Measurements from ENCODE around the gene MX1. TPM values are rescaled to one million over a fixed set of nuclear protein-coding genes. Genes with fewer than 3 reads are reported as not detected.

Gene MX1
- total RNA-seq, 1 experiment from 2014 or later = 90.0 TPM

DNA sequence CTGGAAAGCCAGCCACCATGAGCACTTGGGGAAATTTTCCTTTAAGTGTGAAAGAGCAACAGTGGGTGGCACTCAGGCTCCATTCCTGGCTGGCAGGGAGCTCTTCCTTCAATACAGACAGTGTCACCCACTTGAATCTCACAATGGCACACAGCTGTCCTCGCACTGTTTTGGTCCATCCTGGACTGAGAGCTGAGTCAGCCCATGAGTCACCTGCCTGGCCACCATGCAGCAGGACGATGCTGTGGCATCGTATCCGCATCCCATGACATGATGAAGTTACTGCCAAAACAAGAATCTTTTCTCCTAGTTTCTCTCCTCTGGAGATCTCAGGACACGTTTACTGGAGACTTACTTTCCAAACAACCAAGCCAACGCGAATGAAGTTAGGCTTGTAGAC, 75.9 kb downstream of the MX1 start:
- Histone ChIP-seq H3K79me2 (ENCODE audit: low read length) (no peaks in the 10 kb centered on the region), H3K27me3 (ENCODE audit: low read length) (no peaks in the 10 kb centered on the region), H2AFZ (ENCODE audit: low read length) (no peak overlapping the region), H3K27ac (ENCODE audit: low read length) (no peak overlapping the region), H3K9me3 (ENCODE audit: low read length) (no peaks in the 10 kb centered on the region), H3K4me3 (ENCODE audit: low read length) (no peak overlapping the region), H3K4me1 (ENCODE audit: low read length) (no peaks in the 10 kb centered on the region), H3K4me2 (ENCODE audit: low read depth, low read length, poor library complexity, severe bottlenecking) (no peak overlapping the region), H3K9ac (ENCODE audit: low read length) (no peak overlapping the region), H3K36me3 (ENCODE audit: insufficient read depth, low read length) (no peaks in the 10 kb centered on the region), H4K20me1 (ENCODE audit: insufficient read depth, low read depth, low read length) (no peaks in the 10 kb centered on the region), H3K9me2 (replicated peaks; ENCODE audit: insufficient read depth, low read length) (no peaks in the 10 kb centered on the region)
- DNase-seq = no peak

- Histone ChIP-seq H3K9me2 (replicated peaks; ENCODE audit: insufficient read depth, low read length) (no peaks in the 10 kb centered on the region), H3K4me1 (ENCODE audit: low read length) (no peaks in the 10 kb centered on the region), H3K9ac (ENCODE audit: low read length) (no peak overlapping the region), H3K36me3 (ENCODE audit: insufficient read depth, low read length) (no peaks in the 10 kb centered on the region), H3K79me2 (ENCODE audit: low read length) (no peaks in the 10 kb centered on the region), H4K20me1 (ENCODE audit: insufficient read depth, low read depth, low read length) (no peaks in the 10 kb centered on the region), H2AFZ (ENCODE audit: low read length) (no peak overlapping the region), H3K9me3 (ENCODE audit: low read length) (no peaks in the 10 kb centered on the region), H3K4me3 (ENCODE audit: low read length) (no peak overlapping the region), H3K27ac (ENCODE audit: low read length) (no peak overlapping the region), H3K27me3 (ENCODE audit: low read length) (no peaks in the 10 kb centered on the region), H3K4me2 (ENCODE audit: low read depth, low read length, poor library complexity, severe bottlenecking) (no peak overlapping the region)
- no peak for DNase-seq
These were observed 77.3 kb downstream of the MX1 start for GRCh38 chr21:41503331-41503730.

GRCh38 chr21:41504030-41504429, 78.0 kb downstream of the MX1 start:
- H4K20me1 ChIP-seq (ENCODE audit: insufficient read depth, low read depth, low read length) = no peaks in the 10 kb centered on the region
- no peak overlapping the region for H3K27ac ChIP-seq (ENCODE audit: low read length)
- H3K9ac ChIP-seq (ENCODE audit: low read length) = no peak overlapping the region
- no peaks in the 10 kb centered on the region for H3K36me3 ChIP-seq (ENCODE audit: insufficient read depth, low read length)
- H3K4me2 ChIP-seq (ENCODE audit: low read depth, low read length, poor library complexity, severe bottlenecking) = no peak overlapping the region
- no peak overlapping the region for H2AFZ ChIP-seq (ENCODE audit: low read length)
- no peaks in the 10 kb centered on the region for H3K9me3 ChIP-seq (ENCODE audit: low read length)
- H3K79me2 ChIP-seq (ENCODE audit: low read length) = no peaks in the 10 kb centered on the region
- DNase-seq = no peak
- no peaks in the 10 kb centered on the region for H3K4me1 ChIP-seq (ENCODE audit: low read length)
- no peaks in the 10 kb centered on the region for H3K27me3 ChIP-seq (ENCODE audit: low read length)
- H3K4me3 ChIP-seq (ENCODE audit: low read length) = no peak overlapping the region
- no peaks in the 10 kb centered on the region for H3K9me2 ChIP-seq (replicated peaks; ENCODE audit: insufficient read depth, low read length)

DNA sequence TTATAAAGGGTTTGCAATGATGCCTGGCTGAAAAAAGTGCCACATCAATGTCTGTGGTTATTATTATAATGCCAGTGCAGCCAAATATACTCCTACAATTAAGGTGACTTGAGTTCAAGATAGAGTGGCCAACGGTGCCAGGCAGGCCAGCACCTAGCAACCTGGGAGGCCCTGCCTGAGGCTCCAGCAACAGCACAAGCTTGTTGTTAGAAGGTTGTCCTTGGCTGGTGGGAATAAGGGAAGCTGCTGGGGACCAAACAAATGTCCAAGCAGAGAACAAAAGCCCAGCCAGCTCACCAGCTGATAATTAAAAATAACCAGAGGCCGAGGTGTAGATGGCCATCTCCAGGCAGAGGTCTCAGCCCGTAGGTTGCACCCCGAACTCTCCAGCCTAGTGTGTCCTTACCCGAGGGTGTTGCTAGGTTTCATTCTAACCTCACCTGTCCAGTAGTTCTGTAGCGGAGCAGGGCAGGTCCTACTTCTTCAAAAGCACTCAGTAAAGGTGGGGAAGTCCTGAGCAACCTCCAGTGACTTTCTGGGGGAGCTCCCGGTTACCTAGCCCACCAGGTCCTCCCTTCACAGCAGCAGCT, 80.1 kb downstream of the MX1 start:
- Histone ChIP-seq H3K27me3 (ENCODE audit: low read length) (no peaks in the 10 kb centered on the region), H4K20me1 (ENCODE audit: insufficient read depth, low read depth, low read length) (no peaks in the 10 kb centered on the region), H3K4me2 (ENCODE audit: low read depth, low read length, poor library complexity, severe bottlenecking) (no peak overlapping the region), H3K4me1 (ENCODE audit: low read length) (no peaks in the 10 kb centered on the region), H3K9me2 (replicated peaks; ENCODE audit: insufficient read depth, low read length) (no peaks in the 10 kb centered on the region), H3K9ac (ENCODE audit: low read length) (no peak overlapping the region), H3K79me2 (ENCODE audit: low read length) (no peaks in the 10 kb centered on the region), H2AFZ (ENCODE audit: low read length) (no peak overlapping the region), H3K9me3 (ENCODE audit: low read length) (no peaks in the 10 kb centered on the region), H3K27ac (ENCODE audit: low read length) (no peak overlapping the region), H3K36me3 (ENCODE audit: insufficient read depth, low read length) (no peaks in the 10 kb centered on the region), H3K4me3 (ENCODE audit: low read length) (no peak overlapping the region)
- no peak for DNase-seq

DNA sequence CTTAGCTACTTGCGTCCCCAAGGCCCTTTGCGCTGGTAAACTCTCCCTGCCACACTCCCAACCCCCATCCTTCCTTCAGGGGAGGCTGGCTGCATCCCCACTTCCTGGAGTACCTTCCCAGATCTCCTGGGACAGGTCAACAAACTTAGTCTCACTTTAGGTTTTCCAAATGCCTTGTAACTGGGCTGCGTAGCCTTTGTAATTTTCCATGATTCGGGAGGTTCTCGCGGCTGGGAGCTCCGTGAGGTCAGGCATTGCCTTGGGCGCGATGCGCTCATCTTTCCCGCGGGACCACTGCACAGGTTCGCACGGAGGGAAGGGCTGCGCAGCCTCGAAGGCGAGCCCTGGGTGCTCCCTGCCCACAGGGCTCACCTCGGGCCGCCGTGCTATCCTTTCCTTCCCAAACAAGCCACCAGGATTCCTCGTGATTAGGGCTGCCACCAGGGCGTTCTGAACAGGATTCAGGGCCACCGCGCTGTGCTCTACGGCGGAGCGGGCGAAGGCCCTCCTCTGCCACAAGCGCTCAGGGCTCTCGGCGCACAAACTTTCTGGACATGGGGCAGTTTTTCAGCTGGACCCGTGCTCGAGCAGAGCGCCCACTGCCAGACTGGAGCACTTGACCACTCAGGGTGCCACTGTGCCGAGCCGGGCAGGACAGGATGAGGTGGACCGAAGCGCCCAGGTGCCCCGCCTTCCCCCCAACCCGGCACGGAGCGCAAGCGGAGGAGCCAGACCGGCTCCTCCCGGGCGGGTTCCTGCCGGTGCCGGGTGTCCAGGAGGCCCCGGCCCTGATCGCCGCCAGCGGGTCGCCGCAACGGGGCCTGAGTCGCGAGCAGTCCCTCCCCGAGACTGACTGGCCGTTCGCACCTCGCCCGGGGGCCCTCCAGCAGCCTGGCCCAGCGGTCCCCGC, 80.8 kb downstream of the MX1 start:
- no peak for DNase-seq
- Histone ChIP-seq H4K20me1 (ENCODE audit: insufficient read depth, low read depth, low read length) (no peaks in the 10 kb centered on the region), H3K9me2 (replicated peaks; ENCODE audit: insufficient read depth, low read length) (no peaks in the 10 kb centered on the region), H3K4me1 (ENCODE audit: low read length) (no peaks in the 10 kb centered on the region), H3K79me2 (ENCODE audit: low read length) (no peaks in the 10 kb centered on the region), H3K4me2 (ENCODE audit: low read depth, low read length, poor library complexity, severe bottlenecking) (no peak overlapping the region), H3K27ac (ENCODE audit: low read length) (no peak overlapping the region), H3K36me3 (ENCODE audit: insufficient read depth, low read length) (no peaks in the 10 kb centered on the region), H3K9ac (ENCODE audit: low read length) (no peak overlapping the region), H2AFZ (ENCODE audit: low read length) (no peak overlapping the region), H3K4me3 (ENCODE audit: low read length) (no peak overlapping the region), H3K9me3 (ENCODE audit: low read length) (no peaks in the 10 kb centered on the region), H3K27me3 (ENCODE audit: low read length) (no peaks in the 10 kb centered on the region)

GRCh38 chr21:41507521-41508414, 81.7 kb downstream of the MX1 start, which contains the start of gene TMPRSS2:
TSS of gene TMPRSS2 (minus strand) at chr21:41508158. CDS start at chr21:41498133, 10,025 bp downstream.
- H3K9me3 ChIP-seq (ENCODE audit: low read length) = no peaks in the 10 kb centered on the region
- H3K4me1 ChIP-seq (ENCODE audit: low read length) = no peaks in the 10 kb centered on the region
- H3K79me2 ChIP-seq (ENCODE audit: low read length) = no peaks in the 10 kb centered on the region
- H2AFZ ChIP-seq (ENCODE audit: low read length) = no peak within 1 kb of the TSS
- no peak within 1 kb of the TSS for H3K4me2 ChIP-seq (ENCODE audit: low read depth, low read length, poor library complexity, severe bottlenecking)
- no peak within 1 kb of the TSS for H3K9ac ChIP-seq (ENCODE audit: low read length)
- H4K20me1 ChIP-seq (ENCODE audit: insufficient read depth, low read depth, low read length) = no peaks in the 10 kb centered on the region
- no peak within 1 kb of the TSS for H3K27ac ChIP-seq (ENCODE audit: low read length)
- no peaks in the 10 kb centered on the region for H3K36me3 ChIP-seq (ENCODE audit: insufficient read depth, low read length)
- no peaks in the 10 kb centered on the region for H3K9me2 ChIP-seq (replicated peaks; ENCODE audit: insufficient read depth, low read length)
- H3K4me3 ChIP-seq (ENCODE audit: low read length) = no peak within 1 kb of the TSS
- no peak for DNase-seq
- no peaks in the 10 kb centered on the region for H3K27me3 ChIP-seq (ENCODE audit: low read length)

GRCh38 chr21:41508415-41509144, 82.5 kb downstream of the MX1 start:
- Histone ChIP-seq H3K9me3 (ENCODE audit: low read length) (no peaks in the 10 kb centered on the region), H3K79me2 (ENCODE audit: low read length) (no peaks in the 10 kb centered on the region), H3K4me3 (ENCODE audit: low read length) (no peak overlapping the region), H3K27me3 (ENCODE audit: low read length) (no peaks in the 10 kb centered on the region), H3K27ac (ENCODE audit: low read length) (no peak overlapping the region), H3K4me2 (ENCODE audit: low read depth, low read length, poor library complexity, severe bottlenecking) (no peak overlapping the region), H3K9me2 (replicated peaks; ENCODE audit: insufficient read depth, low read length) (no peaks in the 10 kb centered on the region), H3K4me1 (ENCODE audit: low read length) (no peaks in the 10 kb centered on the region), H2AFZ (ENCODE audit: low read length) (no peak overlapping the region), H4K20me1 (ENCODE audit: insufficient read depth, low read depth, low read length) (no peaks in the 10 kb centered on the region), H3K36me3 (ENCODE audit: insufficient read depth, low read length) (no peaks in the 10 kb centered on the region), H3K9ac (ENCODE audit: low read length) (no peak overlapping the region)
- DNase-seq = no peak
